HG03103 (cell line): ENCODE results near the gene CASTOR1.

Experiments used
- ATAC-seq: cut with Tn5 transposase; IDR thresholded peaks from one replicate; pipeline ENCODE4 v1.9.1; 2021; ENCODE audit warnings: low read depth; ENCODE audit not compliant: unreplicated experiment

The CASTOR1 gene

GRCh38 chr22:30301995-30302809, 12.9 kb upstream of the CASTOR1 start:
- ATAC-seq: no peak

GRCh38 chr22:30299322-30299721, 10.0 kb upstream of the CASTOR1 start:
- no peak for ATAC-seq

- ATAC-seq: no peak
These were observed 8.8 kb upstream of the CASTOR1 start for GRCh38 chr22:30297991-30298701.

- ATAC-seq: no peak
These were observed 8.1 kb upstream of the CASTOR1 start for GRCh38 chr22:30297276-30297990.

GRCh38 chr22:30296833-30297232, 7.5 kb upstream of the CASTOR1 start:
- no peak for ATAC-seq

GRCh38 chr22:30296324-30296723, 7.0 kb upstream of the CASTOR1 start:
- no peak for ATAC-seq

GRCh38 chr22:30295576-30295975, 6.3 kb upstream of the CASTOR1 start:
- no peak for ATAC-seq

- ATAC-seq: no peak
These were observed 5.5 kb upstream of the CASTOR1 start for GRCh38 chr22:30294830-30295229.

GRCh38 chr22:30294066-30294465, 4.8 kb upstream of the CASTOR1 start:
- ATAC-seq: no peak

GRCh38 chr22:30293026-30293425, 3.7 kb upstream of the CASTOR1 start:
- ATAC-seq: no peak

GRCh38 chr22:30292069-30292970, 3.0 kb upstream of the CASTOR1 start:
- ATAC-seq: no peak

- ATAC-seq: no peak
These were observed 2.0 kb upstream of the CASTOR1 start for GRCh38 chr22:30291058-30291892.

GRCh38 chr22:30290342-30291057, 1.2 kb upstream of the CASTOR1 start:
- no peak for ATAC-seq

GRCh38 chr22:30289980-30290313, 642 bp upstream of the CASTOR1 start:
- peak; percentile 5 for ATAC-seq

GRCh38 chr22:30288419-30289140, 725 bp downstream of the CASTOR1 start:
- no peak for ATAC-seq

- no peak for ATAC-seq
These were observed 1.5 kb downstream of the CASTOR1 start for GRCh38 chr22:30287648-30288418.

- no peak for ATAC-seq
These were observed 2.3 kb downstream of the CASTOR1 start for GRCh38 chr22:30286813-30287647.
